ENCODE measurements around the gene HDAC4.

The HDAC4 gene

GRCh38 chr2:239065962-239066361 lies 334.9 kb downstream of the HDAC4 start:
- TF ChIP-seq RAD21 (IDR thresholded peaks at IDR 0.05; ENCODE audit: low read depth) (peak; percentile 26; the same call in 1 of the 2 replicates), EP300 (IDR thresholded peaks at IDR 0.05; ENCODE audit: borderline replicate concordance) (no peak)

- TF ChIP-seq ZBTB7A (IDR thresholded peaks at IDR 0.05; ENCODE audit: low read depth) = no peak
- TF ChIP-seq, protein P1, sequence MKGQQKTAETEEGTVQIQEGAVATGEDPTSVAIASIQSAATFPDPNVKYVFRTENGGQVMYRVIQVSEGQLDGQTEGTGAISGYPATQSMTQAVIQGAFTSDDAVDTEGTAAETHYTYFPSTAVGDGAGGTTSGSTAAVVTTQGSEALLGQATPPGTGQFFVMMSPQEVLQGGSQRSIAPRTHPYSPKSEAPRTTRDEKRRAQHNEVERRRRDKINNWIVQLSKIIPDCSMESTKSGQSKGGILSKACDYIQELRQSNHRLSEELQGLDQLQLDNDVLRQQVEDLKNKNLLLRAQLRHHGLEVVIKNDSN (IDR thresholded peaks at IDR 0.05) = no peak
These were observed 335.3 kb downstream of the HDAC4 start for GRCh38 chr2:239065537-239065936.

DNA sequence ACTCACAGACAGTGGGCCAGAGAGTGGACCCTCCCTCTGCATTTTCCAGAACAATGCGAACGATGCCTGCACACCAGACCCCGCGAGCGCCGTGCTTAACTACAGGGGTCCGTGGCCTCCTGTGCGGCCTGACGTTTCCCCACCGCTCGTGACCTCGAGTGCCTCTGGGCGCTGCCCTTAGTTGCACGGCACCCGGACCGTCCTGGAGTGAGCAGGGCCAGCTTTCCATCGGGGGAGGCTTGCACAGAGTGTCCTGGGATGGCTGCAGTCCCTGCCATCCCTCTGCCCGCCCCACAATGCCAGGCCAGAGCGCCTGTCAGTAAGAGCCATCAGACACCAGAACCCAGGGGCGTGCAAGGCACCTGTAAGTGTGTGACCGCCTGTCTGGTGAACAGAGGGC lies 335.9 kb downstream of the HDAC4 start:
- TF ChIP-seq CEBPB (IDR thresholded peaks at IDR 0.05) = no peak
- TF ChIP-seq RAD21 (IDR thresholded peaks at IDR 0.05; ENCODE audit: low read depth) = no peak
- no peak for TF ChIP-seq TCF12 (IDR thresholded peaks at IDR 0.05; ENCODE audit: low read depth)

GRCh38 chr2:239064253-239064652 lies 336.6 kb downstream of the HDAC4 start:
- TF ChIP-seq, protein P2, sequence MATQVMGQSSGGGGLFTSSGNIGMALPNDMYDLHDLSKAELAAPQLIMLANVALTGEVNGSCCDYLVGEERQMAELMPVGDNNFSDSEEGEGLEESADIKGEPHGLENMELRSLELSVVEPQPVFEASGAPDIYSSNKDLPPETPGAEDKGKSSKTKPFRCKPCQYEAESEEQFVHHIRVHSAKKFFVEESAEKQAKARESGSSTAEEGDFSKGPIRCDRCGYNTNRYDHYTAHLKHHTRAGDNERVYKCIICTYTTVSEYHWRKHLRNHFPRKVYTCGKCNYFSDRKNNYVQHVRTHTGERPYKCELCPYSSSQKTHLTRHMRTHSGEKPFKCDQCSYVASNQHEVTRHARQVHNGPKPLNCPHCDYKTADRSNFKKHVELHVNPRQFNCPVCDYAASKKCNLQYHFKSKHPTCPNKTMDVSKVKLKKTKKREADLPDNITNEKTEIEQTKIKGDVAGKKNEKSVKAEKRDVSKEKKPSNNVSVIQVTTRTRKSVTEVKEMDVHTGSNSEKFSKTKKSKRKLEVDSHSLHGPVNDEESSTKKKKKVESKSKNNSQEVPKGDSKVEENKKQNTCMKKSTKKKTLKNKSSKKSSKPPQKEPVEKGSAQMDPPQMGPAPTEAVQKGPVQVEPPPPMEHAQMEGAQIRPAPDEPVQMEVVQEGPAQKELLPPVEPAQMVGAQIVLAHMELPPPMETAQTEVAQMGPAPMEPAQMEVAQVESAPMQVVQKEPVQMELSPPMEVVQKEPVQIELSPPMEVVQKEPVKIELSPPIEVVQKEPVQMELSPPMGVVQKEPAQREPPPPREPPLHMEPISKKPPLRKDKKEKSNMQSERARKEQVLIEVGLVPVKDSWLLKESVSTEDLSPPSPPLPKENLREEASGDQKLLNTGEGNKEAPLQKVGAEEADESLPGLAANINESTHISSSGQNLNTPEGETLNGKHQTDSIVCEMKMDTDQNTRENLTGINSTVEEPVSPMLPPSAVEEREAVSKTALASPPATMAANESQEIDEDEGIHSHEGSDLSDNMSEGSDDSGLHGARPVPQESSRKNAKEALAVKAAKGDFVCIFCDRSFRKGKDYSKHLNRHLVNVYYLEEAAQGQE (IDR thresholded peaks at IDR 0.05; ENCODE audit: low read depth) = no peak
- no peak for TF ChIP-seq CEBPB (IDR thresholded peaks at IDR 0.05)
- no peak for TF ChIP-seq CREB1 (IDR thresholded peaks at IDR 0.05; ENCODE audit: low read depth)
- TF ChIP-seq TEAD4 (IDR thresholded peaks at IDR 0.05) = no peak
- TF ChIP-seq ZBTB7A (IDR thresholded peaks at IDR 0.05; ENCODE audit: low read depth) = no peak
- no peak for TF ChIP-seq EGR1 (IDR thresholded peaks at IDR 0.05)
- TF ChIP-seq RAD21 (IDR thresholded peaks at IDR 0.05; ENCODE audit: low read depth) = no peak
- TF ChIP-seq, protein P1 (IDR thresholded peaks at IDR 0.05) = no peak
- TF ChIP-seq TCF12 (IDR thresholded peaks at IDR 0.05; ENCODE audit: low read depth) = no peak
- TF ChIP-seq MAX (IDR thresholded peaks at IDR 0.05) = no peak
- no peak for TF ChIP-seq TAF1 (IDR thresholded peaks at IDR 0.05; ENCODE audit: low read depth)
- no peak for TF ChIP-seq NFIC (IDR thresholded peaks at IDR 0.05)
- TF ChIP-seq YY1 (IDR thresholded peaks at IDR 0.05; ENCODE audit: low read depth) = no peak
- TF ChIP-seq EP300 (IDR thresholded peaks at IDR 0.05; ENCODE audit: borderline replicate concordance) = no peak
- TF ChIP-seq FOXM1 (IDR thresholded peaks at IDR 0.05; ENCODE audit: borderline replicate concordance, low read depth) = no peak

GRCh38 chr2:239062743-239063142 lies 338.1 kb downstream of the HDAC4 start:
- TF ChIP-seq TAF1 (IDR thresholded peaks at IDR 0.05; ENCODE audit: low read depth) (no peak), YY1 (IDR thresholded peaks at IDR 0.05; ENCODE audit: low read depth) (no peak)

GRCh38 chr2:239061824-239062570 lies 338.8 kb downstream of the HDAC4 start:
- no peak for TF ChIP-seq ZBTB7A (IDR thresholded peaks at IDR 0.05; ENCODE audit: low read depth)
- no peak for TF ChIP-seq CEBPB (IDR thresholded peaks at IDR 0.05)
- no peak for TF ChIP-seq YY1 (IDR thresholded peaks at IDR 0.05; ENCODE audit: low read depth)
- TF ChIP-seq, protein P2 (IDR thresholded peaks at IDR 0.05; ENCODE audit: low read depth) = no peak
- TF ChIP-seq, protein P1 (IDR thresholded peaks at IDR 0.05) = no peak
- no peak for TF ChIP-seq NFIC (IDR thresholded peaks at IDR 0.05)
- TF ChIP-seq TCF12 (IDR thresholded peaks at IDR 0.05; ENCODE audit: low read depth) = no peak
- no peak for TF ChIP-seq EGR1 (IDR thresholded peaks at IDR 0.05)
- TF ChIP-seq EP300 (IDR thresholded peaks at IDR 0.05; ENCODE audit: borderline replicate concordance) = no peak
- TF ChIP-seq RAD21 (IDR thresholded peaks at IDR 0.05; ENCODE audit: low read depth) = no peak
- no peak for TF ChIP-seq TEAD4 (IDR thresholded peaks at IDR 0.05)
- no peak for TF ChIP-seq FOXM1 (IDR thresholded peaks at IDR 0.05; ENCODE audit: borderline replicate concordance, low read depth)
- no peak for TF ChIP-seq MAX (IDR thresholded peaks at IDR 0.05)
- no peak for TF ChIP-seq TAF1 (IDR thresholded peaks at IDR 0.05; ENCODE audit: low read depth)
- no peak for TF ChIP-seq CREB1 (IDR thresholded peaks at IDR 0.05; ENCODE audit: low read depth)

All from Ishikawa (cell line).